Right atrium auricular region (tissue), 2 donors: Measurements from ENCODE around the gene ASAH2. TPM values are rescaled to one million over a fixed set of nuclear protein-coding genes. Genes with fewer than 3 reads are reported as not detected.
"Not testable (repeated sequence)": the region's sequence is repeated elsewhere in the genome, so short reads cannot be mapped to it uniquely, and the experiment has no call there.

Source experiments
- DNase-seq: peaks from one replicate; pipeline ENCODE4 v3.0.0-alpha.2; 2019; ENCODE audit warnings: low spot score
- H3K27ac ChIP-seq, 2 donors: fragments of 200-600 bp; sonication (generic); 1 replicate in 1 of 2; 2 replicates in 1 of 2; pipeline ENCODE4 v1.5.1; 2016 to 2019
- H3K27me3 ChIP-seq, 2 donors: fragments of 200-600 bp; sonication (generic); one replicate each; pipeline versions ENCODE4 v1.5.1 to v1.6.0; 2017 to 2019
- H3K36me3 ChIP-seq: fragments of 200-600 bp; sonication (generic); one replicate; pipeline ENCODE4 v1.5.1; 2016
- H3K4me1 ChIP-seq, 2 donors: fragments of 200-600 bp; sonication (generic); one replicate each; pipeline versions ENCODE4 v1.5.1 to v1.6.0; 2017 to 2019
- H3K4me3 ChIP-seq, 2 donors: fragments of 200-600 bp; sonication (generic); 1 replicate in 1 of 2; 2 replicates in 1 of 2; pipeline ENCODE4 v1.5.1; 2017 to 2019; ENCODE audit warnings: mild to moderate bottlenecking in 1 of 2, moderate library complexity in 1 of 2
- H3K9me3 ChIP-seq, 2 donors: fragments of 200-600 bp; sonication (generic); one replicate each; pipeline ENCODE4 v1.5.1; 2019
- total RNA-seq, 2 donors: library from RNA; depleted of rRNA; stranded (reverse); fragments of >200 nt; gene quantifications; one replicate each; pipeline ENCODE4 v1.1.0, GENCODE V29; 2016
- TF ChIP-seq, protein P1 (sequence below), 2 donors: fragments of 200-600 bp; sonication (generic); IDR thresholded peaks; one replicate each; pipeline ENCODE4 v1.5.1; 2019; ENCODE audit warnings: antibody characterized with exemption in 2 of 2

ASAH2 gene
- total RNA-seq, 2 donors from 2014 or later = 1.8 to 2.2 TPM

DNA sequence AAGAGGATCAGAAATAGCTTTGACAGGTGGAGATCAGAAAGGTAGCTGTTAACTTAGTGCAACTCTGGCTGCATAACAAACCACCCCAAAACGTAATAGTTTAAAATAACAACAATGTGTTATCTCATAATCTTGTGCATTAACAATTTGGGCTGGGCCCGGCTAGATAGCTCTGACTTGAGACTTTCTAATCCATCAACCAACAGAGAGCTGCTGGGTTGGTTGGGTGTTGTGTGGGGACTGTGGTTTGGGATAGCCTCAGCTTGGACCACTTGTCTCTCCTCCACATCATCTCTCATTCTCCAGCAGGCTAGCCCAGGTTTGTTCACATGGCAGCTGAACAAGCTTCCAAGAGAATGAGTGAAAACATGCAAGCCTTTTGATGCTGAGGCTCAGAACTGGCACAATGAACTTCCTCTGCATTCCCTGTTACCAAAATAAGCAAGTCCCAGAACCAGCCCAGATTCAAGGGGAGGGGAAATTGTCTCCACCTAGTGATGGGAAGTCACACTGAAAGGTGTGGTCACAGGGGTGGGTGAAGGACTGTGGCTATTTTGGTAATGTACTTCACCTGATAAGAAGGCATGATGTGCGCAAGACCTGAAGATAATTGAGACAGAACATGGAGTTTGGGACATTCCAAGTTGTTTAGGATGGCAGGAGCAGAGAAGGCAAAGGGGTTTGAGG lies 20.4 kb upstream of the ASAH2 start:
- no peak overlapping the region for H3K27ac ChIP-seq
- TF ChIP-seq, protein P1, sequence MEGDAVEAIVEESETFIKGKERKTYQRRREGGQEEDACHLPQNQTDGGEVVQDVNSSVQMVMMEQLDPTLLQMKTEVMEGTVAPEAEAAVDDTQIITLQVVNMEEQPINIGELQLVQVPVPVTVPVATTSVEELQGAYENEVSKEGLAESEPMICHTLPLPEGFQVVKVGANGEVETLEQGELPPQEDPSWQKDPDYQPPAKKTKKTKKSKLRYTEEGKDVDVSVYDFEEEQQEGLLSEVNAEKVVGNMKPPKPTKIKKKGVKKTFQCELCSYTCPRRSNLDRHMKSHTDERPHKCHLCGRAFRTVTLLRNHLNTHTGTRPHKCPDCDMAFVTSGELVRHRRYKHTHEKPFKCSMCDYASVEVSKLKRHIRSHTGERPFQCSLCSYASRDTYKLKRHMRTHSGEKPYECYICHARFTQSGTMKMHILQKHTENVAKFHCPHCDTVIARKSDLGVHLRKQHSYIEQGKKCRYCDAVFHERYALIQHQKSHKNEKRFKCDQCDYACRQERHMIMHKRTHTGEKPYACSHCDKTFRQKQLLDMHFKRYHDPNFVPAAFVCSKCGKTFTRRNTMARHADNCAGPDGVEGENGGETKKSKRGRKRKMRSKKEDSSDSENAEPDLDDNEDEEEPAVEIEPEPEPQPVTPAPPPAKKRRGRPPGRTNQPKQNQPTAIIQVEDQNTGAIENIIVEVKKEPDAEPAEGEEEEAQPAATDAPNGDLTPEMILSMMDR (IDR thresholded peaks at IDR 0.05) = no peak
- no peaks in the 10 kb centered on the region for H3K4me1 ChIP-seq
- H3K9me3 ChIP-seq = no peaks in the 10 kb centered on the region
- no peaks in the 10 kb centered on the region for H3K27me3 ChIP-seq
- no peaks in the 10 kb centered on the region for H3K36me3 ChIP-seq
- H3K4me3 ChIP-seq = no peak overlapping the region
- no peak for DNase-seq

DNA sequence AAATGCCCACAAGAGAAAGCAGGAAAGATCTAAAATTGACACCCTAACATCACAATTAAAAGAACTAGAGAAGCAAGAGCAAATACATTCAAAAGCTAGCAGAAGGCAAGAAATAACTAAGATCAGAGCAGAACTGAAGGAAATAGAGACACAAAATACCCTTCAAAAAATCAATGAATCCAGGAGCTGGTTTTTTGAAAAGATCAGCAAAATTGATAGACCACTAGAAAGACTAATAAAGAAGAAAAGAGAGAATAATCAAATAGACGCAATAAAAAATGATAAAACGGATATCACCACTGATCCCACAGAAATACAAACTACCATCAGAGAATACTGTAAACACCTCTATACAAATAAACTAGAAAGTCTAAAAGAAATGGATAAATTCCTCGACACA lies 16.6 kb upstream of the ASAH2 start:
- H3K4me3 ChIP-seq, H3K27ac ChIP-seq, H3K9me3 ChIP-seq, DNase-seq, H3K36me3 ChIP-seq, H3K4me1 ChIP-seq, H3K27me3 ChIP-seq: not testable (repeated sequence)

DNA sequence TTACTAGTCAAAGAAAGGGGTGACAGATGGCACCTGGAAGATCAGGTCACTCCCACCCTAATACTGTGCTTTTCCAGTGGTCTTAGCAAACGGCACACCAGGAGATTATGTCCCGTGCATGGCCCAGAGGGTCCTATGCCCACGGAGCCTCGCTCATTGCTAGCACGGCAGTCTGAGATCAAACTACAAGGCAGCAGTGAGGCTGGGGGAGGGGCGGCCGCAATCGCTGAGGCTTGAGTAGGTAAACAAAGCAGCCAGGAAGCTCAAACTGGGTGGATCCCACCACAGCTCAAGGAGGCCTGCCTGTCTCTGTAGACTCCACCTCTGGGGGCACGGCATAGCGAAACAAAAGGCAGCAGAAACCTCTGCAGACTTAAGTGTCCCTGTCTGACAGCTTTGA lies 11.3 kb upstream of the ASAH2 start:
- DNase-seq, H3K36me3 ChIP-seq, H3K4me3 ChIP-seq, H3K4me1 ChIP-seq, H3K27ac ChIP-seq, H3K9me3 ChIP-seq, H3K27me3 ChIP-seq: not testable (repeated sequence)

DNA sequence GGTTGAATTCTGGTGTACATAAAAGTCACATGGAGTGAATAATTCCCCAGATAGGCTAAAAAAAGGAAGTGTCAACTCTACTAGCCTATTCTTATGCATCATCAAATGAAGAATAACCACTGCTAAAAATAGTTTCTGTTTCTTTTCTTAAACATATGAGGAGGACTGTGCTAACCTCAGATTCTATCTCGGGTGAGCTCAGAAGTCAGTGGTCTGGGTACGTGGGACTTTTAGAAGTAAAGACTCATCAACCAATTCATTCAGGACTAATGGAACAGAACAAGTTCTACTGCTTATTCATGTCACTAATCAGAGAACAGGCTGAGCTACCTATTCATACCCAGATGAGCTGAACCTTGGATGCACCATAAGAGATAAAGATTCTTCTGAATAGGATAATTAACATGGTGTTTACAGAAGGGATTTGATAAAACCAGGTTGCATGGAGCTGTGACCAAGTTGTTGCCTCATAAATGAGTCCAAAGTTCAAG lies 9.5 kb upstream of the ASAH2 start:
- no peak overlapping the region for H3K27ac ChIP-seq
- H3K27me3 ChIP-seq = no peaks in the 10 kb centered on the region
- H3K4me3 ChIP-seq = no peak overlapping the region
- H3K4me1 ChIP-seq = no peaks in the 10 kb centered on the region
- DNase-seq = no peak
- TF ChIP-seq, protein P1 (IDR thresholded peaks at IDR 0.05) = no peak
- H3K9me3 ChIP-seq = no peaks in the 10 kb centered on the region
- no peaks in the 10 kb centered on the region for H3K36me3 ChIP-seq

DNA sequence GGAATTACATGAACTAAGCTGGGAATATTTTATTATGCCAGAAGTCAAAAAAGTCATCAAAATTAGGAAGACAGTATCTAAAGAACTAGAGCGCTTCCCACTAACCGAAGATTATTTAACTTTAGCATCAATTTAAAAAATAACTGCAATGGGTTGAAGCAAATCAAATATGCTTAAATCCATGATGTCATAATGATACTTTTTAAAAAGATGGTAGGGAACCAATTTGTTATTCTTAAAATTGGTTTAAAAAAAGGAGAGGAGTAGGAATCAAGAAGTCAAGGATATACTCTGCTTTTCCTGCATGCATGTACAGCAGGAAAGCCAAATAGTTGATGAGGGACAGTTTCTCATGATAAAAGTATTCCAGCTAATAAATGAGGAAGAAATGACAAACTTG lies 3.2 kb upstream of the ASAH2 start:
- DNase-seq = no peak
- no peaks in the 10 kb centered on the region for H3K9me3 ChIP-seq
- H3K4me1 ChIP-seq = no peaks in the 10 kb centered on the region
- TF ChIP-seq, protein P1 (IDR thresholded peaks at IDR 0.05) = no peak
- no peak overlapping the region for H3K27ac ChIP-seq
- H3K27me3 ChIP-seq = no peaks in the 10 kb centered on the region
- no peaks in the 10 kb centered on the region for H3K36me3 ChIP-seq
- H3K4me3 ChIP-seq = no peak overlapping the region

DNA sequence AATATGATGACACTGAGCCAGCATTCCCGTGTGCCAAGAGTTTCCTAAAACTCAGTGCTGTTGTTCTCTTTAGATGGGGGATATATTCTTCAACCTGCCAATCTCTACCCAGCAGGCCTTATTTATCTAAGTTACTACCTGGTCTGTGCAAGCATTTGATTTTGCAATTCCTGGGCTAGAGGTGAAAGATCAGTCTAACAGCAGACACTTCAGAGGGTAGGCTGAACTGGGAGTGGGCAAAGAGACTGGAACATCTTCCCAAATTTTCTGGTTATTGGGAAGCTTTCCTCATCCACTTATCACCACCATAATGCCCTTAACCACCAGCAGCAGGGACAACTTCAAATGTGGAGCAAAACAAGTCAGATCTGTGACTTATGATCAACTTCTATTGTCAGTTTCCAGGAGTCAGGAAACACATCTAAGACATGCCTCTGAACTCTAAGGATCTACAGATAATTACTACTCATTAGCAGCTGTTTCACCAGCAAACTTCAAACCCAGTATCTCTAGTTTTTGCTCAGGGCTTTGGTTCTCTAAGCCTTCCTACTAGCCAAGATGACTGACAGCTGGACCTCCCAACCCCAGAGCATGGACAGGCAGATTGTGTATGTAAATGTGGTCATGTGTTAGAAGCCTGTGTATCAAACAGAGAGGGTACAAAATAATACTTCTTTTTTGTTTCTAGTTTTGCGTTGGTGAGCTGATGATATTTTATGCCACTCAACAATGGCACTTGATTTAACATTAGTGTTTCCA lies 1.0 kb downstream of the ASAH2 start:
- Histone ChIP-seq H3K4me1 (no peaks in the 10 kb centered on the region), H3K36me3 (no peaks in the 10 kb centered on the region), H3K27me3 (no peaks in the 10 kb centered on the region), H3K4me3 (no peak overlapping the region), H3K9me3 (no peaks in the 10 kb centered on the region), H3K27ac (no peak overlapping the region)
- DNase-seq = no peak
- TF ChIP-seq, protein P1 (IDR thresholded peaks at IDR 0.05) = no peak
